AG09309 (cell line): ENCODE measurements around the gene CCL3.

ENCODE experiments used
- DNase-seq: peaks from one replicate; pipeline ENCODE4 v3.0.0-alpha.2; 2010; ENCODE audit warnings: low read depth
- H3K4me3 ChIP-seq: 2 replicates; pipeline ENCODE4 v1.5.1; 2011; ENCODE audit warnings: mild to moderate bottlenecking, low read depth, low read length, moderate library complexity; ENCODE audit not compliant: control insufficient read depth
- TF ChIP-seq, protein P1 (sequence below): IDR thresholded peaks from 2 replicates; pipeline ENCODE4 v1.5.1; 2011; ENCODE audit warnings: mild to moderate bottlenecking, low read depth, low read length, inconsistent platforms; ENCODE audit not compliant: insufficient read depth, control insufficient read depth; ENCODE audit errors: missing control alignments

The CCL3 gene

DNA sequence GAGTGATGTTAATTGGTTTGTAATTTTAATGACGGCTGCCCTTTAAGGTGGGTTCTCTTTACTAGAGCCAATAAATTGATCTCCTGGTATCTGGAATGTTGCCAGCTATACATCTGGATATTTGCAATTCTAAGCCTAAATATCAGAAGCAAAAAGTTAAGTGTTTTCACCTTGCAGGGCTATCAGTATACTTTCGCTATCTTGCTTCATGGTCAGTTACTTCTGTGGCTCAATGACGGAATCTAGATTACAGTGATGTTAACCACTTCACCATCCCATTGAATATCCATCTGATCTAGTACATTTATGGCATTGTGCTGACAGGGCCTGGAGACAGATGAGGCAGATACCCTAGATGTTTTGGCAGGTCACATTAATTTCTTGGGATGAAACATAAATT, 42.0 kb upstream of the CCL3 start:
- DNase-seq, result no peak
- H3K4me3 ChIP-seq, result no peak overlapping the region
- TF ChIP-seq, protein P1, sequence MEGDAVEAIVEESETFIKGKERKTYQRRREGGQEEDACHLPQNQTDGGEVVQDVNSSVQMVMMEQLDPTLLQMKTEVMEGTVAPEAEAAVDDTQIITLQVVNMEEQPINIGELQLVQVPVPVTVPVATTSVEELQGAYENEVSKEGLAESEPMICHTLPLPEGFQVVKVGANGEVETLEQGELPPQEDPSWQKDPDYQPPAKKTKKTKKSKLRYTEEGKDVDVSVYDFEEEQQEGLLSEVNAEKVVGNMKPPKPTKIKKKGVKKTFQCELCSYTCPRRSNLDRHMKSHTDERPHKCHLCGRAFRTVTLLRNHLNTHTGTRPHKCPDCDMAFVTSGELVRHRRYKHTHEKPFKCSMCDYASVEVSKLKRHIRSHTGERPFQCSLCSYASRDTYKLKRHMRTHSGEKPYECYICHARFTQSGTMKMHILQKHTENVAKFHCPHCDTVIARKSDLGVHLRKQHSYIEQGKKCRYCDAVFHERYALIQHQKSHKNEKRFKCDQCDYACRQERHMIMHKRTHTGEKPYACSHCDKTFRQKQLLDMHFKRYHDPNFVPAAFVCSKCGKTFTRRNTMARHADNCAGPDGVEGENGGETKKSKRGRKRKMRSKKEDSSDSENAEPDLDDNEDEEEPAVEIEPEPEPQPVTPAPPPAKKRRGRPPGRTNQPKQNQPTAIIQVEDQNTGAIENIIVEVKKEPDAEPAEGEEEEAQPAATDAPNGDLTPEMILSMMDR, result no peak

DNA sequence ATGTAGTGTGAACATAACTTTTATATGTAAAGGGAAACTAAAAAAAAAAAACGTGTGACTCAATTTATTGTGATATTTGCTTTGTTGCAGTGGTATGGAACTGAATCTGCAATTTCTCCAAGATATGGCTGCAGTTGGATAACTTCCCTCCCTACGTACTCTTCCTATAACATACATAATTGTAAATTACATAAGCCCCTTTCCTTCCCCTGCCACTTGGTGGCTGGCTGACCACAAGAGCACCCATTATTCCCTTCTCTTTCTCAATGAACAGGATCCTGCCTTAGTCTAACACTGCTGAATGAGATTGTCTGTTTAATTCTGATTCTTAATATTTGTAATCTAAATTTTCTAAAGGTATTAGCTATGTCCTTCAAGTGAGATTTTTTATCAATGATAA, 41.5 kb upstream of the CCL3 start:
- H3K4me3 ChIP-seq, result no peak overlapping the region
- TF ChIP-seq, protein P1, result no peak
- no peak for DNase-seq

DNA sequence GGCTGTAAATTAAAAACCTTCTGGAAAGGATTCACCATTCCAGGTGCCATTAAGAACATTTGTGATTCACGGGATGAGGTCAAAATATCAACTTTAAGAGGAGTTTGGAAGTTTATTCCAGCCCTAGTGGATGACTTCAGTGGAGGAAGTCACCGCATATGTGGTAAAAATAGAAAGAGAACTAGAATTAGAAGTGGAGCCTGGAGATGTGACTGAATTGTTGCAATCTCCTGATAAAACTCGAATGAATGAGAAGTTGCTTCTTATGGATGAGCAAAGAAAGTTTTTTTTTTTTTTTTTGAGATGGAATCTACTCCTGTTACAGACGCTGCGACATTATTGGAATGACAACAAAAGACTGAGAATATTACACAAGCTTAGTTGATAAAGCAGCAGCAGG, 40.4 kb upstream of the CCL3 start:
- H3K4me3 ChIP-seq, result no peak overlapping the region
- TF ChIP-seq, protein P1, result no peak
- no peak for DNase-seq

DNA sequence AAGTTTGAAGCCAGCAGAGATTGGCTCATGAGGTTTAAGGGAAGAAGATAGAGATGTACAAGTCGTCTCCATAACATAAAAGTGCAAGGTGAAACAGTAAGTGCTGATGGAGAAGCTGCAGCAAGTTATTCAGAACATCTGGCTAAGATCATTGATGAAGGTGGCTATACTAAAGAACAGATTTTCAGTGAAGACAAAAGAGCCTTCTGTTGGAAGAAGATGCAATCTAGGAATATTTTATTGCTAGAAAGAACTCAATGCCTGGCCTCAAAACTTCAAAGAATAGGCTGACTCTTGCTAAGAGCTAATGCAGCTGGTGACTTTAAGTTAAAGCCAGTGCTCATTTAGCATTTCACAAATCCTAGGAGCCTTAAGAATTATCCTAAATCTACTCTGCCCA, 39.7 kb upstream of the CCL3 start:
- H3K4me3 ChIP-seq, result no peak overlapping the region
- TF ChIP-seq, protein P1, result no peak
- no peak for DNase-seq

DNA sequence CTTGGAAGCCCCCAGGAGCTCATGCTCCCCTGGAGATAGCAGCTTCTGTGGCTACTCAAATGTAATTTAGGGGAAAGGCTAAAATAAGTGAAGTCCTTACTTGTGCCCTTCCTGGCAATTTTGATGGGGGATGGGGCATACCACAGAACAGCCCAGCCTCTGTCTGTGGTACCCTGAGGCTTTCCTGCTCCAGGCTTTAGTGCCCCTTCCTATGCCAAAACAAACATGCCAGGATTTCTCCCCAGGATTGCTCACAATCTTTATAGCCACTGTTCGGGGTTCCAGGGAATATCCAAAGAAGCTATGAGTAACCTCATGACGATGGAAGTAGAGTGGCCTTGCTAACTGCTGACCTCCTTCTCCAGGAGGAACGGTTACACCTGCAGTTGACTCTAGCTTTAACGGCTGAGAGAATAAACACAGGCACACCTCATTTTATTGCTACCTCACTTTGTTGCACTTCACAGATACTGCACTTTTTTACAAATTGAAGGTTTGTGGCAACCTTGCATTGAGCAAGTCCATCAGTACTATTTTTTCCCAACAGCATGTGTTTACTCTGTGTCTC, 38.6 kb upstream of the CCL3 start:
- no peak for DNase-seq
- no peak overlapping the region for H3K4me3 ChIP-seq
- TF ChIP-seq, protein P1, result no peak

DNA sequence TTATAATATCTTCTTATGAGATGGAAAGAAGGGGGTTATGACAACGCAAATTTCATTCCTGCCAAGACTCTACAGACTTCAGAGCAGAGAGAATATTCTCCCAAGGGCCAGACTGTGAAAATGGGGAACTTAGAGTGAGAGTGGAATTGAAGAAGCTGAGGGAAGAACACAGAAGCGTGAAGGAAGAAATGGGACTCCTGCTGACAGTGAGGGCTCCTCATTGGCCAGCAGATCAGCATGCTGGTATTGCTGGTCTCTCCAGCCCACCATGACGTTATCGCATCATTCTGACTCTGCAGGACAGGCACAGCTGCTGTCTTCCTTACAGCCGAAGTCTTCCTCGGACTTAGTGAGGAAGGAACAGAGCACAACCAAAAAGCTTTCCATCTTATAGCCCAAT, 38.0 kb upstream of the CCL3 start:
- TF ChIP-seq, protein P1, result no peak
- DNase-seq, result no peak
- no peak overlapping the region for H3K4me3 ChIP-seq
